Right lobe of liver (tissue), 4 donors: ENCODE measurements around the gene MTFR2.

Experiments
- CTCF ChIP-seq, 4 donors: fragments of 200-600 bp in 3 of 4; fragments of 450-650 bp in 1 of 4; IDR thresholded peaks; one replicate each; pipeline versions ENCODE4 v1.5.1 to v1.8.0; 2016 to 2022; ENCODE audit warnings: antibody characterized with exemption in 4 of 4, mild to moderate bottlenecking in 2 of 4
- POLR2A ChIP-seq: fragments of 450-650 bp; IDR thresholded peaks from one replicate; pipeline ENCODE4 v1.6.1; 2017; ENCODE audit warnings: antibody characterized with exemption, mild to moderate bottlenecking
- donor health status: DM: no; HTN: no; CAD: no.
- donor health status: DM: no; HTN: no; CAD: no.
- donor health status: DM: no; HTN: yes; CAD: no.

GRCh38 chr6:136184738-136185137, 65.4 kb downstream of the MTFR2 start:
- TF ChIP-seq CTCF (IDR thresholded peaks at IDR 0.05) = no peak
- TF ChIP-seq POLR2A = no peak
